ENCODE results near the gene PRPF6.
A peak's percentile ranks its signal among the peaks of the same experiment; 100 is the strongest.

The PRPF6 gene

DNA sequence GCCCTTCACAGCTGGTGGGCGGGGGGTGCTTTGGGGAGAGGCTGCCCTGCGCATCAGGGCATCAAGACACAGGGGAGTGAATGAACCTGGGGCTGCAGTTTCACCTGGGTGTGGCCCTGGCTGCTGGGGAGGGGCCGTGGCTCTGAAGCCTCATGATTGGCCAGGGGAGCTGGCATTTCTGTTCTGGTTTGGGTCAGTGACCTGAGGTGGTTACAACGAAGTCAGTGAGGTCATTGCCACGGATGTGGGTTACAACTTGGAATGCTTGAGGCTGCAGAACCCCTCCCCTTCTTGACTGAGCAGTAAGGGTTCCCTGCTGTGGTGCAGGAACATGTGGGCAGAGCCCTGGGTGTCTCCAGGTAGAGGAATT is 85.0 kb downstream of the PRPF6 start:
- DNase-seq: peak; percentile 41

DNA sequence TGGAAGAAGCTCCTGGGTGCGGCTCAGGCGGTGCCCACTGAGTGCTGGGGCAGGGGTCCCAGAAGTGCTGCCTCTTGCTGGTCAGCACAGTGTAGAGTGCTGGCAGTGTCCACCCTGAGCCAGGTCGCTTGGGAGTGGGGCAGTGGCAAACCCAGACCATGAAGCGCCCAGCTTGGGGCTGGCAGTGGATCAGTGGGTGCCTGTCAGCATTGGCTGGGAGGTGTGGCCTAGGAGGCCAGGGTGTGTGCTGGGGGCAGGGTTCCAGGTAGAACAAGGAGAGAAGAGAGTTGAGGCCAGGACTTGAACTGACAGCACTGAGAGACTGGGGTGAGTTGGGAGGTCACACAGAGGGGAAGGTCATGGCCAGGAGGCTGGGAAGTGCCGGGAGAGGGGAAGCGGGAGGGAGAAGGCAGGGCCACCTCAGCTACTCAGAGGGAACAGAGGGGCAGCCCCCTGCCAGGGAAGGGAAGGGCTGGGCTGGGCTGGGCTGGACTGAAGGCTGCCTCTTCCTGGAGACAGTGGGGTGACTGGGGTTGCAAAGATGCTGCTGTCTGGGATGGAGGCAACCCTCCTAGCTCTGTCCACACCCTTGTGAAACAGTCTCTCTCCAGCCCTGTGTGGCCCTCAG is 86.2 kb downstream of the PRPF6 start:
- no peak for DNase-seq

DNA sequence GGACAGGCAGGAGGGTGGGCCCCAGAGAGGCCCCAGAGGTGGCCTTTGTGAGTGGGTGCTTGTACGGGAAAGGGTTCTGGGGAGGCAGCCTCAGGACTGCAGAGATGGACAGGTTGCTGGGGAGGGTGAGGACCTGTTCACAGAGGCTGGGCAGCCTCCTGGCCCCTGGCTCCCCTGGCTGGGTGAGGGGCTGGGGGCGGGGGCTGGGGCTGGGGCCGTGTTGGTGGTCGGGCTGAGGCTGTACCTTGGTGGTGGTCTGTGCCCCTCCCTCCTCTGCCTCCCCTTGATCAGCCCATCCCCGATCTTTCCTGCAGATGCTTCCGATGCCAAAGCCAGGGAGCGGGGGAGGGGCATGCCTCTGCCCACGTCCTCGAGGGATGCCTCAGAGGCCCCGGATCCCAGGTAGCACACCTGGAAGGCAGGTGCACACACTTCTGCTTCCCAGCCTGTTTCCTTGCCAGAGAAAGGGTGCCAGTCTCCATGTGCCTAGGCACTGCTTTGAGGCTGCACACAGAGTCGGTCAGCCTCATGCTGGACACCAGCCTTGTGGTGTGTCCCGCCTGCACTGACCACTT is 86.9 kb downstream of the PRPF6 start:
- DNase-seq: no peak

DNA sequence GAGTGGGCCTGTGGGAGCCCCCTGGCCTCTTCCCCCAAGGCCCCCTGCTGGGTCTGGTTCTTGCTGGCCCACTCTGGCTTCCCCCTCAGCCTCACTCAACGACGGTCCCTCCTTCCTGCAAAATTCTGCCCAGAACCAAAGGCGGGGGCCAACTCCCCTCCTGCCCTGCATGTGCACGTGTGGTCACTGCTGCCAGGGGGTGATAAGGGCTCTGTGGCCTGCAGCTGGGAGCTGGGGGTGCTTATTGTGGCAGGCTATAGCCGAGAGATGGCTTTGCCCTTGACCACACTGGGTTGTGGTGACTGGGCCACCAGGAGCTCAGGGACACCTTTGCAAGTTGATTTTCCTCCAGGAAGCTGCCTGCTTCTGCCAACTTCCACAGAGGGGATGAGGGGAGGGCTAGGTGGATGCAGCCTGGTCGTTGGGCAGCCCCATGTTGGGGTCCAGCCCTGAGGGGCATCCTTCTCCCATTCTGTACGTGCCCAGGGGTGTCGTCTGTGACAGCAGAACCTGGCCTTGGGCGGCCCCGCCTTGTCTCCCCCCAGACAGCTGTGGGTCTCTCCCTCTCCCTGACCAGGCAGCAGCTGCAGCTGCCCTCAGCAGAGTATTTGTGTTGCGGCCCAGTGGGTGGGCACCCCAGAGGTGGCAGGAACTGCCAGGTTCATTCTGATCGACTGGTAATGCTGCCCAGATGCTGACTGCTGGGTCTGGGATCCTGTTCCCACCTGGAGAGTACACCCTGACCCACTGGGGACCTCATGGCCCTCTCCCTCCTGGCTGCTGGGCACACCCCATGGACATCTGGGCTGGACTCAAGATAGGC is 87.7 kb downstream of the PRPF6 start:
- no peak for DNase-seq

DNA sequence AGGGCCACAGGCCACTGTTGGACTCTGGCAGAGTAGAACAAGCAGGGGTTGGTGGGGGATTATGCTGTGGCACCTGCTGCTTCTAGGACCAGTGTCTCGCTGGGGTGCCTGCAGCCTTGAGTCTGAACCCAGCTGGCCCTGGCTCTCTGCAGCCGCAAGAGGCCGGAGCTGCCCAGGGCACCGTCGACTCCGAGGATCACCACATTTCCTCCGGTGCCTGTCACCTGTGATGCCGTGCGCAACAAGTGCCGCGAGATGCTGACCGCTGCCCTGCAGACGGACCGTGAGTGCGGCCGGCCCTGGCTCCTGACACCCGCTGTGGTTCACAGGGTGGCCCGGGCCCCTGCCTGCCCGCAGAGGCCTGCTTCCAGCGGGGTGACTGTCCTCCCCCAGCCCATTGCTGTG is 88.3 kb downstream of the PRPF6 start:
- DNase-seq: no peak

DNA sequence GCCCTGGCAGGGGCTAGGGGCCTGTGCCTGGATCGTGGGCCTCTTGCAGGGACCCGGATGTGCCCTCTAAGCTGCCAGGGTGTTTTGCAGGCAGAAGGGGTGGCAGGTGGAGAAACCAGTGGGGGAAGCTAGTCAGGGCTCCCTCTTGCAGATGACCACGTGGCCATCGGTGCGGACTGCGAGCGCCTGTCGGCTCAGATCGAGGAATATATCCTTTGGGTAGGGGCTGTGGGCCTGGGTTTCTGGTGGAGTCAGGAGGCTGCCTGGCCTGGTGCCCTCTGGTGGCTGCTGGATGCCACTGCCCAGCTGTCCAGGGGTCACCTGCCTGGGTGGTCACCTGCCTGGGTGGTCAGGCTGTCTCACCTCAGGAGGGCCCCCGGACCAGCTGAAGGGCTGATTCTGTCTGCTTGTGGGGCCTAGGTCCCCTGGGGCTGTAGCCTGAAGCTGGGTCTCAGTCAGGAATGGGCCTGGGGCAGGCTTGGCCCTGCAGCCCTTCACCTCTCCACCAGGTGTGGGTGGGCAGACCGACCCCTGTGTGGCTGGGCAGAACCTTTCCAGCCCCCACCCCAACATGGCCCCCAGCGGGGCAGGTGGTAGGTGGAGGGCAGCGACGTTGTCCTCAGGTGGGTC is 88.8 kb downstream of the PRPF6 start:
- DNase-seq: no peak

DNA sequence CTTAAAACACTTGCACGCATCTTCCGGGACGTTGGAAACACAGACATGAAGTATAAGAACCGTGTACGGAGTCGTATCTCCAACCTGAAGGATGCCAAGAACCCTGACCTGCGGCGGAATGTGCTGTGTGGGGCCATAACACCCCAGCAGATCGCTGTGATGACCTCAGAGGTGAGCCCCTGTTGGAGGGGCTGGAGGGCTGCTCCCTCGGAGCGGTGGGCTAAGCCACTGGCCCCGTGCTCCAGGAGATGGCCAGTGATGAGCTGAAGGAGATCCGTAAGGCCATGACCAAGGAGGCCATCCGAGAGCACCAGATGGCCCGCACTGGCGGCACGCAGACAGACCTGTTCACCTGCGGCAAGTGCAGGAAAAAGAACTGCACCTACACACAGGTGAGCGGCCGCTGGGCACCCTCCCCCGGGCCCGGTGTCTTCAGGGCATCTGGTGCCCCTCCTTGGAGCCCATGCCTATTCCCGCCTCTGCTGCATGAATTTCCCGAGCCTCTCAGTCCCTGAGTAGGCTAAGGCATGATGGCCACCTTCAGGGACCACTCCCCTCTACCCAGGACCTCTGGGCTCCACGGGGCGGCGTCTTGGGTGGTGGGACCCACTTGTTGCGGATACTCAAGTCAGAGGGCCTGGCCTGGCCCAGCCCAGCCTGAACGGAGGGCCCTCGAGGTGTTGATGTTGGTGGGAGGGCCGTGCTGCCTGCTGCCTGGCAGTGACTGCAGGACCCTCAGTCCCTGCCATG is 89.5 kb downstream of the PRPF6 start:
- no peak for DNase-seq

DNA sequence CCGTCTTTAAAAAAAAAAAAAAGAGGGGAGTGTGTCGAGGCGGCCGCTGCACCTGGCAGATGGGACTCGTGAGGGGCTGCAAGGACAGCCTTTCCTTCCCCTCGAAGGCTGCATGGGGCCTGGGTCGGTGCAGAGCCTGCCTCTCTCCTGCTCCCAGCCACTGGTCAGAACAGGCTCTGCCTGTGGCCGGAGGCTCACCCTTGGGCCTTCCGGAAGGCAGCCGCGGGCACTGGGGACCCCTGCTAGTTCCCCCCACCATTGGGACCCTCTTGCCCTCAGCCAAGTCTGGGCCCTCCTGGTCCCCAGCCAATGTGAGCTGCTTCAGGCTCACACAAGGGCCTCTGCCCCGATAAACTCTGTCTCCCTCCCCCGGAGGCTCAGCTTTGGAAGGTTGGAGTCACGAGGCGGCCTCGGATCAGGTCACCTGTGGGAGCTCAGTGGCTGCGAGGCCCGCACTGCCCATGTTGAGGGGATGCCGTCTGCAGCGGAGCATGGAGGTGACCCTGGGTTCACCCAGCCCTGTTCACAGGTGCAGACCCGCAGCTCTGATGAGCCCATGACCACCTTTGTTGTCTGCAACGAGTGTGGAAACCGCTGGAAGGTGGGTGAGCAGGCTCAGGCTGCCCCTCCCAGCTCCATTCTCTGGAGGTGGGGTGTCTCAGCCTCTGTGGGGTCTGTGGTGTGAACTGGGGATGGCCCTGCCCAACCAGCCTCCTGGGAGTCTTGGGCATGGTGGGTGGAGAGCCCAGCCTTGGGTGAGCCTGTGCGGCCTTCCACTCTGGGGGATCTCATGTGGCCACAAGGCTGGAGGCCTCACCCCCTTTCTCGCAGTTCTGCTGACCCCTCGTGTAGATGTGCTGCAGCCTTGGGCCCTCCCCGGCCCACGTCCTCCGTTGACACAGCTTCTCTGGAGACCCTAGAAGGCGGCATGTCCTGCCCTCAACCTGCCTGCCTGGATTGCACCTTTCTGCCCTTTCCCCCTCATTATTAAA is 90.7 kb downstream of the PRPF6 start:
- no peak for DNase-seq

DNA sequence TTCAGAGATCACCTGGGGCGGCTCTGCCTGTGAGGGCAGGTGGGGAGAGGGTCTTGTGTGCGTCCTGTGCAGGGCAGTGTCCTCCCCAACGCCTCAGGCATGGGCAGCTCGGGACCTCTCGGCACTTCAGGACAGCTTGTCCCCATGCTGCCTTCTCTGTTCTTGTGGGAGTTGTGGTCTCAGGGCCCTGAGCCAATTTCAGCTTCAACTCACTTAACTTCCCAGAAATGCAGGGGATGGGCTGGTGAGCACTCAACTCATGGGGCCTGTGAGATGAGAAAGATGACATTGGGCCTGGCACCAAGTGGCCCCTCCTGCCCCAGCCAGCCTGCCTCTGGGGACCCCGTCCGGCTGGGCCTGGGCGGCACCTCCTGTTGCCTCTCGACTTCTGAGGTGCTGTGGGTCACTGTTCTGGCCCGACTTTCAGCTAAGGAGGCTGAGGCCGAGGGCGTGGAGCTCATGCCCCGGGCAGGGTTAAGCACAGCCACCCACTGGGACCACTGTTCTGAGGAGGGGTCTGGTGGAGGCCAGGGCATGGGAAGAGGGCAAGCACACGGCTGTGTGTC is 91.6 kb downstream of the PRPF6 start:
- DNase-seq: no peak

DNA sequence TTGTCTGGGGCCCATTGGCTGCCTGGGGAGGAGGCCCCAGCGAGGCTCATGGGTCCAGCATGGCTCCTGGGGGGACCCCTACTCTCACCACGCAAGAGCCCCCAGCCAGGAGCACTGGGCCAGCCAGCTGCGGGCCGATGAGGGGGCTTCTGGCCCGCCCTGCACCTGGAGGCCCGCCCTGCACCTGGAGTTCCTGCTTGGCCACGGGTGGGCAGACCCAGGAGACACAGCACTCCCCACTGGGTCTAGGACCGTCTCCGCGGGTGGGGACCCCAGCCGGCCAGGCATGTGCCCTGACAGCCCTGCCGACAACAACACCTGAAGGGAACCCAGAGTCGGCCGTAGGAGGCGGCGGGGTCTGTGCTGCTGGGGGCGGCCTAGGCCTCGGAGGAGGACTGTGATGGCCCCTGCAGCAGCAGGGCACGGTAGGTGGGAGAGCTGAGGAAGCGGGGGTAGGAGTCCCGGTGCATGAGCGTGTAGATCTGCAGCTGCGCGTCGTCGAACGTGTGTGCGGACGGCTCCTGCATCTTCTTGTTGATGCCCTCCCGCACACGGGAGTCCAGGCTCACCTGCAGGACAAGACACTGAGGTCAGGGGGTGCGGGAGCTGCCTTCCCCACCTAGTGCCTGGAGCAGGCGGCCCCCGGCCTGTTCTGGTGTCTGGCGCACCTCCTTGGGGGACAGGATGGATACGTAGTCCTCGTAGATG is 92.7 kb downstream of the PRPF6 start:
- DNase-seq: no peak

DNA sequence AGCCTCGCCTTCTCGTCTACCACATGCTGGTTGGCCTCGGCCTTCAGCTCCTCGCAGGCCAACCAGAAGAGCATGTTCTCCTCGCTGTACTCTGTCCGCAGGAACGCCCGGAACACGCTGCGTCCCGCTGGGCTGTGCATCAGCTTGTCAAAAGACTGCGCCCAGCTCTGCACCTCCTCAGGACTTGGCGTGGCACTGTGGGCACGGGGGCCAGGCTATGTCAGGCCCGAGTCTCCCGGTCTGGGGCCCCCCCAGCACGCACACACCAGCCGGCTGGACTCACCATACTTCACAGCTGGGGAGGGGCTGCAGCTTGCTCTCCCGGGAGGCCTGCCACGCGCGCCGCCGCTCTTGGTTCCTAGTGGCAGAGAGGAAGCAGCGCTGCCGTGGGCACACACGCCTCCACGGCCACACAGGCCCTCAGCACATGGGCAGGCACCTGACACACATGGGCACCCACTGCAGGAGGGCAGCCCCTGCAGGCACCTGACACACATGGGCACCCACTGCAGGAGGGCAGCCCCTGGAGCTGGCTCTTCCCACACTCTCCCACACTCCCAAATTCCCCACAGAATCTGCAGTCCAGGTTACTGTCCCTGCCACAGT is 93.4 kb downstream of the PRPF6 start:
- no peak for DNase-seq

DNA sequence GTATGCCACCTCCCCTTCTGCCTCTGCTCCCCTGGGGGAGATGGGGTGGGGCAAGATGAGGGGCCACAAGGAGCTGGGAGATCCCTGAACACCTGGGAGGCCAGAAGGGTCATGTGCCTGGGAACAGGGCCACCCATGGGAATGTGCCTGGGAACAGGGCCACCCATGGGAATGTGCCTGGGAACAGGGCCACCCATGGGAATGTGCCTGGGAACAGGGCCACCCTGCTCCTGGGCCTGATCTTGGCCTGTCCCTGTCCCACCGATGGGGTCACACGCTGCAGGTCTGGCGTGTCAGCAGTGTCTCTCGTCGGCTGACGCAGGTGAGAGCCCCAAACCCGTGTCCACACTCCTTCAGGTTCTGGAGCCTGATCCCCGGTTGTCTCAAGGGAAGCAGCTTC is 94.0 kb downstream of the PRPF6 start:
- DNase-seq: no peak

DNA sequence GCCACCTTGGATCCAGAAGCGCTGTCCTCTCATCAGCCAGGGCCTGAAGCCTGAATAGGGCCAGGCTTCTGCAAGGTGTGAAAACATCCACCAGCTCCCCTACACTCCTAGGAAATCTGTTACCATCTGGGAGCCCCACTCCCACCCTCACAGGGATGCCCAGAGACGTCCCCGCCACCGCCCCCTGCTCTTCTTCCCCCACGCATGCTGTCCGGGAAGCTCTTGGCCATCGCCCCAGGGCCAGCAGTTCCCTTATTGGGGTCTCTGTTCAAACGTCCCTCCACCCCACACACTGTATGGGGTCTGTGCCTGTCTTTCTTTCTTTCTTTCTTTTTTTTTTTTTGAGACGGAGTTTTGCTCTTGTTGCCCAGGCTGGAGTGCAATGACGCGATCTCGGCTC is 94.6 kb downstream of the PRPF6 start:
- DNase-seq: no peak

DNA sequence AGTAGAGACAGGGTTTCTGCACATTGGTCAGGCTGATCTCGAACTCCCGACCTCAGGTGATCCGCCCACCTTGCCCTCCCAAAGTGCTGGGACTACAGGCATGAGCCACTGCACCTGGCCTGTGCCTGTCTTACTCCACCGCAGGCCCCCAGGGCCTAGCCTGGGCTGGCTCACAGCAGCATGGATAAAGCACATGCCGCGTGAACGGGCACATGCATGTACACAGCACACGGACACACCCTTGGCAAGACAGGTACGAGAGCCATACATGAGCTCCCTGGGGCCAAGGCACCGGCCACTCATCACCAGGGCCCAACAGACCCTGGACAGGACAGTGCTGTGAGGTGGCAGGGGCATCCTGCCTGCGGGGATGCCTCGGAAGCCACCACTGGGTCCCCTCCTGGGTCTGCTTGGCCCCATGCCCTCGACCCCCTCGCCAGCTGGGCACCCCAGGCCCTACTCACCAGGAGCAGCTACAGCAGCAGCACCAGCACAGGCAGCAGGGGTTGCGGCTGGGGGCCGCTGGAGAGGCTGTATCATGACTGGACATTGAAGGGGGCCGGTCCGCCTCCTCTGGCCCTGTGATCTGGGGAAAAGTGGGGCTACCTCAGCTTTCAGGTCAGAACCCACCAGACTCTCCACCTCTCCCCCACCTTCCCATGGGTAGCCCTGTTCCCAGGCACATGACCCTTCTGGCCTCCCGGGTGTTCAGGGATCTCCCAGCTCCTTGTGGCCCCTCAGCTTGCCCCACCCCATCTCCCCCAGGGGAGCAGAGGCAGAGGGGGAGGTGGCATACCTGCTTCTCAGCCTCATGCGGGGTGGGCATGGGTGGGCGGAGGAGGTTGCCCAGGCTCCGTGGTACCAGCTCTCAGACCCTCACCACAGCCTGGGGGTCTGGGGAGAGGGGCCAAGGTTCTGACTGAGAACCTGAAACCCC is 95.4 kb downstream of the PRPF6 start:
- DNase-seq: no peak

DNA sequence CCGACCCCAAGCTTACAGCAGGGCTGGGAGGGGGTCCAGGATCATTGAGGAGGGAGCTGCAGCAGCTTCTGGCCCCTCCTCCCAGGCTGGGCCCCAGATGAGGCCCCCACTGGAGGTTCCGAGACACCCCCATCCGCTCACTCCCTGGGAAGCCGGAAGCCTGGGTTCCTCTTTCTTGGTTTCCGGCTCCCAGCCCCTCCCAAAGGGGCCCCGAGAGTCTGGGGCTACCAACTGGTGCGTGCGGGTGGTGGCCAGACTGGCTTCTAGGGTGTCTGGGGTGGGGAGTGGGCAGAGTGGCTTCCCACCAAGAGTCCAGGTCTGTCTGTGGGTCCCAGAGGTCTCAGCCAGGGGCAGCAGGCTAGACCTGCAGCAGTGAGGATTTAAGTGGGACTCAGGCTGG is 96.2 kb downstream of the PRPF6 start:
- DNase-seq: peak; percentile 37

DNA sequence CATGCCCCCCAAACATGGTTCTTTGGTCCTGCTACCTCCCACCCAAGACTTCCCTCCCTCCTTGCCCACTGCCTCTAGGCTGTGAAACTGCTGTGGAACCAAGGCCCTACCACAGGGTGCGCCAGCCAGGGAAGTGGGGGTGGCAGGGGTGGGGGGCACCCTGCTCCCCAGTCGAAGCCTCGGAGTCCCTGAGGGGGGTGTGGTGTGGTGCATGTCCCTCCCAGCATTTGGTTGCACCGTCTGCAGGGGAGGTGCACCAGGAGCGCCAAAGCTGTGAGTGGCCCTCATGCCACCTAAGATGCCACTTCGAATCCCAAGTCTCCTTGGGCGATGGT is 96.6 kb downstream of the PRPF6 start:
- no peak for DNase-seq

DNA sequence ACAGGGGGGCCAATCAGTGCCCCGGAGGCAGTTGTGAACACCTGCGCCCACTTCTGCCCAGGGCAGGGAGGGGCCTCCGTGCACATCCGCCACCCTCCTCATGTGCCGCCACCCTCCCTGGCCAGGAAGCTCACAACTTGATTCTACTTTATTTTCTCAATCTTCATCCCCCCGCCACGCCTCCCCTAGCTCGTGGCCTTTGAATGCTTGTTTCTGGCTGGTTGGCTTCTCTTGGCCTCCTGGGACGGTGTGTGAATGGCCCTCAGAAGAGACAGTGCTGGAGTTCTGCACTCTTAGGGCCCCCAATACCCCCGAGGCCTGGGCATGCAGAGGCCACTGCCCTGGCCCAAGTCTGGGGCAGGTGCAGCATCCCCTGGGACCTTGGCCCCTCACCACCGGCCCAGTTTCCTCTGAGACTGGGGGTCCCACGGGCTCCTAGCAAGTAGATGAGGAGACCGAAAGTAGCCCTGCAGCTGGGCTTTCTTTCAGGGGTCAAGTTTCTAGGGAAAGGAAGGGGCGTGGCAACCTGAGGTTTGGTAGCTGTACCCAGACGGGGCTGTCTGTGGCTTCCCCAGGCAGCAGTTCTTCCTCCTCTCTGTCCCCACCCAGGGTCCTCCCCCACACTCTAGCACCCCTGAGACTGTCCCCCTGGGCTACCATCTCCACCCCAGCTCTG is 97.1 kb downstream of the PRPF6 start:
- DNase-seq: peak; percentile 69

DNA sequence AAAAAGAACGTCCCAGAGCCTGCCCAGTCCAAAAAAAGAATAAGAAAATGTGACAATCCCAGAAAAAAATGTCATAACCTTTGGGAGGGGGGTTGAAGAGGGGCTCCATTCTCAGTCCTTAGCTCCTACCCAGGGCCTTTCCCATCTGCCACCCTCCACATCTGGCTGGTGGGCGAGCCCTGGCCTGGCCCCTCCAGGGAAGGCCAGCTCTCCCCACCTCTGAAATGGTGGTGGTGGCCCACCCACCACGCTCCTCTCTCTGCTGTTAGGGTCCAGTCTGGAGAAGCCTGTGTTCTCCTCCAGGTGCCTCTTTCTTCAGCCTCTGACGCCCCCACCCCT is 98.0 kb downstream of the PRPF6 start:
- DNase-seq: no peak
